MV-4-11 (cell line): Measurements from ENCODE around the gene PPP5C.
"Not testable (repeated sequence)": the region's sequence is repeated elsewhere in the genome, so short reads cannot be mapped to it uniquely, and the experiment has no call there.

ENCODE experiments used
- DNase-seq: peaks from one replicate; lab custom pipeline; 2025; lab: John Stamatoyannopoulos, UW

PPP5C gene

GRCh38 chr19:46435009-46435408 is 88.1 kb downstream of the PPP5C start:
- no peak for DNase-seq

- DNase-seq, result not testable (repeated sequence)
Observed at GRCh38 chr19:46435689-46436088, 88.8 kb downstream of the PPP5C start.
